HG02938 (cell line): ENCODE data around the gene TLK2.
A peak's percentile ranks its signal among the peaks of the same experiment; 100 is the strongest.

Experiments used
- ATAC-seq: cut with Tn5 transposase; IDR thresholded peaks from one replicate; pipeline ENCODE4 v1.9.1; 2021; ENCODE audit warnings: mild to moderate bottlenecking, moderate library complexity; ENCODE audit not compliant: unreplicated experiment

TLK2 gene

DNA sequence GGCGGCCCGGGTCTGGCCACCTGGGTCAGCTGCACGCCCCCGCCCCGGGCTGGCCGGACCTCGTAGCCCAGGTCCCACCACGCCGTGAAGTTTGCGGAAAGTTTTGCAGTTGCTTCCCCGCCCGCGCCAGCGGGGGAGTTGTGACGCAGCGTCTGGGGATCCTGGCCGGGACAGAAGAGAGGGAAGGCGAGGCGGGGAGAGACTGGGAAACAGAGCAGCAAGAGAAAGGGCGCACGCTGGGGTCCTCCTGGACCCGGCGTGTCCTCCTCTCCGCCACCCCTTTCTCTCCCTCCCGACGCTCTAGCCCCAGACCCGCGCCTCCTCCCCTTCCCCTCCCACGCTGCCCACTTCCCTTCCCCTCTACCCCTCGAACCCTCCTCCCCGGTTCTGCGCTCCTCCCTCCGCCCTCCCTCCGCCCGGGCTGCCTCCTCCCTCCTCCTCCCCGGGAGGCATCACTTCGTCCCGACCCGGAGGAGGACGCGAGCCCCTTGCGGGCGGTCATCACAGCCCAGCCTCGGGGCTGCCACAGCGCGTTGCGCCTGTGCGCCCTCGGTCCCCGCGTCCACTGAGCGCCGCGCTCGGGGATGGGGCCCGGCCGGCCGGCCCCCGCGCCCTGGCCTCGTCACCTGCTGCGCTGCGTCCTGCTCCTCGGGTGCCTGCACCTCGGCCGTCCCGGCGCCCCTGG is 148.7 kb downstream of the TLK2 start, which contains the start of gene MRC2:
Gene MRC2 (plus strand): TSS at position 452 of the 685 bp plus-strand sequence. CDS start 133 bp downstream, at position 585.
- ATAC-seq = peak; percentile 45

DNA sequence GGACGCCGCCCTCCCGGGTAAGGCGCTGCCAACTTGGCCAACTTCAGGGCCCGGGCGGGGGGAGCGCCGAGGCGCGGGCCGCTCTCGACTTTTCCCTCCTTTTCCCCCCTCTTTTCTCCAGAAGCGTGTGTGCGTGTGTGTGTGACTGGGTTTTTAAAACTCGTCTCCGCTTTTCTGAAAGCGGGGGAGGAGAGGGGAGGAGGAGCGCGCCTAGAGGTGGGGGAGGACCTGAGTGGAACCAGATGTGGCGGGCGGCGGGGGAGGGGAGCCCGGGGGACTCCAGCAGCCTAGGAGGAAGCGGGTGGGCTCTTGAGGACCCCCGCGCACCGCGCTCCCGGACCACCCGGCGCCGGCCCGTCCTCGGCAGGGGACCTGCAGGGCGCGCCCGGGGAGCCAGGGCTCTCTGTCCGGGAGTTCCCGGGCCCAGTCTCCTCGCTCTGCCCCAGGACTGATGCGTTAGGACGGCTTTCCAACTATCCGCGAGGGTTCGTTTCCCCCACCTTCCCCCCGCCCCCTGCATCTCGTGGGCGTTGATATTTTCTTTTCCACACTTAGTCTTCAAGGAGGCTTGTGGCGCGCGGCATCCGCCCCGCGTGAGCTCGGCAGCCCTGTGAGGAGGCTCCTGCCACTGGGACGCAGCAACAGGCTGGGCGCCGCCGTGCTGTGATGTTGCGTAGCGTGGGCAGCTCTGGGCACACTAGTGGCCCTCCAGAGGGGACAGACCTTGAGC is 149.4 kb downstream of the TLK2 start:
- ATAC-seq = peak; percentile 32

DNA sequence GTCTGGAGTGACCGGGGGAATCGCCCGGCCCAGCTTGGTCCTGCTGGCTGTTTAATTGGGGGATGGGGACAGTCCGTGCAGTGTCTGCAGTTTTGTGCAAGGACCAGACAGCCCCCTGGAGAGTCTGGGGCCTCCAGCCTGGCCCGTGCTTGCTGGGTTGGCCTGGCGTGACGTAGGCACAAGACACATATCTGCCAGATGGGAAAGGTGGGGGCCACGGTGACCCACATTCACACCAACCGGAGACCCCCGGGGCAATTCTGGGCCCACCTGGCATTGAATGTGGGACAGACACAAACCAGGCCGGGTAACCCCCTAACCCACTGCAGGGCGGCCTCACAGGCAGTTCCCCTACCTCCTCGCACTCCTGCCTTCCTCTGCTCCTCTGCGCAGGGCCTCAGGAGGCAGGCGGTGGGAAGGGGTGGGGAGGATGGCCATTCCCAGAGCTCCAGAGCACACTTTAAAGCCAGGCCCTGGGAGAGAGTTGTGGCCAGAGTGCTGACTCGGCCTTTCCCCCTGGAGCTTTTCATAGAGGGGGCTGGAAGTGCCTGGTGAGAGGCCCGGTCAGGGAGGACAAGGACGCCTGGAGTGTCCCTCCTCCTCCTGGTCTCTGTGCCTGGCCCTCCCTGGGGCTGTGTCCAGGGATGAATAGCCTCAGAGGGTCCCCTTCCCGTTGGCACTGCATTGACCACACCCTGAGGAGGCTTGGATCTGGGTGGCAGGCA is 150.4 kb downstream of the TLK2 start:
- no peak for ATAC-seq

DNA sequence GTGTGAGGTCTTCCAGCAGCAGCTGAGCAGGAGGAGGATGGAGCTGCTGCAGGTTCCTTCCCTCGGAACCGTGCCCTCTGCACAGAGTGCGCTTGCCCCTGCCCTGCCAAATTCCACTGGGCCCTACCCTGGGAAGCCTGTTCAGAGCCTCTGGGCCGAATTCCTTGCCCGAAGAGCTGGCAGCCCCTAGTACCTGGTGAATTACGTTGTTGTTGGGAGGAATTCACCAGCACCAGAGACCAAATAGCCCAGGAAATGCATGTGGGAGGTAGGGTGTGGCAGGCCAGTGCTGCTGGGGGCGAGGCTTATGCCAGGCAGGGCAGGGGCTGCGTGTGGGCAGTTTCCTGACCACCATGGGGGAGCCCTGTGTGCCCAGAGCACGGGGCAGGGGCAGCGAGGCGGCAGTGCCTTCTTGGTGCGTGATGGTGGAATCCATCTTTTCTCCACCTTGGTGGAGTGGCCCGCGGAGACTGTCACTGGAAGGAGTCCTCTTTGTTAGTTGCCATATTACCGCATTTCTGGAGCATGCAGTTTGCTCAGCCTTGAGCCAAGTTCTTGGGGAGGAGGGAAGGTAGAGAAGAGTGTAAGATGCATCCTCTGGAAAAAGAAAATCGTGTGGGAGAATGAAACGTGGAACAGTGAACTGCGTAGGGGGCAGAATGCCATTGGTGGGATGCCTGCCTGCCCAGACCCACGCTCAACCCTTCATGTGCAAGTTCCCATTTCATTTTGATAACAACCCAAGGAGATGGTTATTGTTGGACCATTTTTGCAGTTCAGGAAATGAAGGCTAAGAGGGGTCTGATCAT is 151.1 kb downstream of the TLK2 start:
- ATAC-seq = no peak

DNA sequence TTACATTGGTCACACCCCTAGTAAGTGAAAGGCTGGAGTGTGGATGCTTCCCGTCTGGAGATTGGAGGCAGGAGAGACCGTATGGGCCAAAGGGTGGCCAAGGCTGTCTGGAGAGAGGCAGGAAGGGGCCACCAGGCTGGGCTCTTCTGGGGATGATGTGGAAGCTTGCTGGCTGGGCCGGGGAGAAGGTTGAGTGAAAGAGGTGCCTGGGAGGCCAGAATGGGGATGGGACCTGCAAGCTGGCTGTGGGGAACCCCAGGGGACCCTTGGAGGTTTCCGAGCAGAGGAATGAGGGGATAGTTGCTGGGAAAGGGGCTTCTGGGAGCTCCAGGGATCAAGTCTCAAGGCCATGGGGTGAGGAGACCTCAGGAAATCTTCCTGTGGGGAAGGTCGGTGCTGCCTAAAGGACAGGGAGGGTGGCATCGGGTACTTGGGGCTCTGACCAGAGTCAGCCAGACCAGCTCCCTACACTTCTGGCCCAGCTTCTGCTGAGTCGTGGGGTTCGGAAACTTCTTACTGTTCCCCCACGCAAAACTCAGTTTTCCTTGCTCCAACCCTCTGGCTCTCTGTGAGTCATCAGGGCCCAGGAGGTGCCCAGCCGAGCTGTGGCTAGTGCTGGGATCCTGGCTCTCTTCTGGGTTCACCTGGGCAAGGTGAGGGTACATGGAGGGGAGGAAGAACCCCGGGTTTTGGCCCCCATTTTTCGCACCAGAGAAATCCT is 151.9 kb downstream of the TLK2 start:
- ATAC-seq = no peak

DNA sequence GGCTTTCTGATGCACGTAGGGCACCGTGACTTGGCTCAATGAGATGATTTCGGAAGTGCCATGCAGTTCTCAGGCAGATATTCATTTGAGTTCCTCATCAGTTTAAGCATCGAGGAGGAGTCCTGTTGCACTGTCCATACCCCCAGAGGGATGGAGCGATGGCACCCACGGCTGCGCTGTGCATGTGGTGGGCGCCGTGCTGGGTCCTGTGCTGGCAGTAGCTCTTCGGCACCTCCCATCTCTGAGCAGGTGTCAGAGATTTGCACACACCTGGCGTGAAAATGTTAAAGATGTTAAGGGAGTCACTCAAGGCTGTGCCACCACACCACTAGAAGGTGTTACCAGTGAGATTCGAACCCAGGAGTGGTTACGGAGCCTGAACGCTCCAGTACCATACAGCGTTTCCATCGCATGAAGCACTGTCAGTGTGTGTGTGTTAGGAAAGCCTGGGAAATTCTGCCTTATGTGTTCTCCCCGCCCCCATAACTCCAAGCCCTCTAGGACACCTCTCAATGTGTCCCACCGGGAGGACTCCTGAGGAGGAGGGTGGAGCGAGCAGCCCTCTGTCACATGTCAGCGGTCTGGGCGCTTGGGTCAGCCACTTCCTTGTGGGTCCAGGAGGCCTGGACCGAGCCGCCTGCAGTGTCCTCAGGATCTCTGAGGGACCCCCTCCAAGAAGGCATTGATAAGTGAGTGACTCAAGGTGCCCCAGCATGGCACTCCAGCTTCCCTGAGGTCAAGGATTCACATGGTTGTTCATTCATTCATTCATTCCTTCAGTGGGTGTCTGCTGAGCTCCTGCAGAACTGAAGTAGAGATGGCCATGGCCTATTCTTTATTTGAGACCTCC is 152.7 kb downstream of the TLK2 start:
- ATAC-seq = no peak

DNA sequence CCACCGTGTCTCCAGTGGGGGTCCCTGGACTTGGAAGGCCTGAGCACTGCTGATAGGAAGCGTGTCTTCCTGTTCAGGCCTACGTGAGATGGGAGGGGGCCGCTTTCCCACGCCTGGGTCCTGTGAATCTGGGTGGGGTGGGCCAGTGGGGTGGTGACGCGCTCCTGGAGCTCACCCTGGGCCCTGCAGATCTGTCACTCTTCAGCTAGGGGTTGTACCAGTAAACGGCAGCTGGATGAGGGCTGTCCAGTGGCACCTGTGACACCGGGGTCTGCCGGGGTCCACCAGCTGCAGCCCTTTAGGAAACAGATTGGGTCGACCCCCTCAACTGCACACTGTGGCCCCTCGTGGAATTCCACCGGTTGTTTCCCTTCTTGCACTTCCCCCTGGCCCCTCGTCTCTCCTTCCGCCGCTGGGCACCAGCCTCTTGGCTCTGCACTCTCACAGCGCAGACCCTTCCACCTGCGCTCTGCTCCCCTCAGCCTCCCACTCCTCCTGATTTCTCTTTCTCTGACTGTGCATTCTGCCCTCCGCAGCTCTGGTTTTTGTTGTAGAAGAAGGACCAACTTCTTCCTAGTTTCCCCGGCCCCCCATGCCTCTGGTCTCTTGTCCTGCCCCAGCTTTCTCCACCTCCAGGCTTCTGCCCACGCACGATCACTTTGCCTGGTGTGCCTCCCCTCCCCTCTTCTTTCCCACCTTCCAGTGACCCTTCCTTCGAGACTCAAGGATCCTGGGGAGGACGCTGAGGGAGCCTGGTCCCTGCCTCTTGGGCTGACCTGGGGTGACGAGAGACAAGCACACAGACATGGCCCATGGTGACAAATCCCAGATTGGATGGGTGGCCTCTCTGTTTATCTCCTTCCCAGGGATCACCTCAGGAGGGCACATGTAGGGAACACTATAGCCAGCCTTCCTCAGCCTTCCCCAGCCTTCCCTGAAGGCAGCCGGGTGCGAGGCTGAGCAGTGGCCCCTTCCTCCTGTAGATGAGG is 153.6 kb downstream of the TLK2 start:
- no peak for ATAC-seq

DNA sequence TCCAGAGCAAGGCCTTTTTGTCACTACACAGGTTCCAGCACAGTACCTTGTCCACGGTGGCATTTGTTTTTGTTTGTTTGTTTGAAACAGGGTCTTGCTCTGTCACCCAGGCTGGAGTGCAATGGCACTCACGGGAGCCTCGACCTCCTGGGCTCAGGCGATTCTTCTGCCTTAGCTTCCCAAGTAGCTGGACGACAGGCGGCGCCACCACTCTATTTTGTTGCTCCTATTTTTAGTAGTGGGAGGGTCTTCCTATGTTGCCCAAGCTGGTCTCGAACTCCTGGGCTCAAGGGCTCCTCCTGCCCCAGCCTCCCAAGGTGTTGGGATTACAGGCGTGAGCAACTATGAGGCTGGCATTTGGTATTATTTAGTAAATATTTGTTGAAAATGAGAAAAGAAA is 159.2 kb downstream of the TLK2 start:
- ATAC-seq = no peak

DNA sequence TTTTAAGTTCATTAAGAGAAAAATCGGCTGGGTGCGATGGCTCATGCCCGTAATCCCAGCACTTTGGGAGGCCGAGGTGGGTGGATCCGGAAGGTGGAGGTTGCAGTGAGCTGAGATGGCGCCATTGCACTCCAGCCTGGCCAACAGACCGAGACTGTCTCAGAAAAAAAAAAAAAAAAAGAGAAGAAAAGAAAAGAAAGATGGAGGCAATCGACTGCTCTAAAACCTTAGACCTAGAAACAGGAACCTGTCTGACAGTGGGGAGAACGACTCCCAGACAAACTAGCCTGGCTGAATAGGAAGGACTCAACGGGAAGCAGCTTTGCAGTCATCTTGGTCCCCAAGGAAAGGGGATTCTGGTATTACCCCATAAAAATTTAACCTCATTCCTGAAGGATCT is 162.5 kb downstream of the TLK2 start:
- ATAC-seq = no peak

DNA sequence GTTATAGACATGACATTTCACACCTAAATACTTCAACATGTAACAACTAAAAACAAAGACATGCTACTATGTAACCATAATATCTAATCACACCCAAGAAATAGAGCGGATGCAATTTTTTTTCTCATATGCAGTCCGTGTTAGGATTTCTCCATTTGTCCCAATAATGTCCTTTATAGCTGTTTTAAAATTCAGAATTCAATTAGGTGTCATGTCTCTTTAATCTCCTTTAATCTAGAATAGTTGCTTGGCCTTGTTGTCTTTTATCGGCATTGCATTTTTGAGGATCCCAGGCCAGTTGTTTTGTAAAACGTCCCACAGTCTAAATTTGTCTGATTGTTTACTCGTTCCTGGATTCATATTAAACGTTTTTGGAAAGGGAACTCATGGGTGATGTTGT is 163.3 kb downstream of the TLK2 start:
- no peak for ATAC-seq

DNA sequence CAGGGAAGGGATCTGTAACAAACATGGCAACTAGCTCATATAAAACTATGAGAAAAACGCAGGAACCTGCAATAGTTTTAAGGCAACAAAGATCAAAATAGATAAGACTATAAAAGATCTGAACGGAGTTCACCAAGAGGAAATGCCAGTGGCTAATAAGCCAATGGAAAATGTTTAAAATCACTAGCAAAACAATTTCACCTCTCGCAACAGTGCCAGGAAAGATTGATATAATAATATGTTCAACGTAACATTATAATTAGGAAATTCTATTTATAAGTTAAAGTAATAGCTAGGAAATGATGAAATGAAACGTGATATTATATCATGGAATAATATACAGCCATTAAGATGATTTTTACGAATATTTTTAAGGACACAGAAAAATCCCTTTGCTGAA is 164.9 kb downstream of the TLK2 start:
- no peak for ATAC-seq

DNA sequence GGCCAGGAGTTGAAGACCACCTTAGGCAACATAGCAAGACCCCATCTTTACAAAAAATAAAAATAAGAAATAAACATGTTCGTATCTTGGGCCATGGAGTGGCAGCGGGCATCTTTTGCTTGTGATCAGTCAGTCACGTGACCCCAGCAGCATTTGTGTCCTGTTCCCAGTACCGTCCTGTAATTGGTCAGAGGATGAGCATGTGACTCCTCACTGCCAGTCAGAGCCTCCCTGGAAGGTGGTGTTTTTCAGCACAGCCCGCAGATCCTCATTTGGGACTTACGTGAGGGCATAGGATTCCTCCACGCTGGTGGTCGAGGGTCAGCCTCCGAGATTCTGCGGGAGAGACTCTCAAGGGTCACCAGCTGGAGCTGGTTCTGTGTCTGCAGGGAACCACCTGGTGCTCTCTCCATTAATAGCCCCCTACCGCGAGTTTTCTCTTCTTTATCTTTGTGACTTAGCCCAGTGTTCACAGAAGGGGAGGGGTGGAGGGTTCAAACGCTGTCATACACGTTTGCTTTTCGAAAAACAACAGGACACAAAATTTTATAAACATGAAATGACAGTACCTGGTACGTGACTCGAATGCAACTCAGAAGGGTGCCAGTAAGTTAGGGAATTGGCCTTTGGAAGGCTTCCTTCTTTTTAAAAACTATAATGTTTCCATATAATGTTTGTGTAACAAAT is 166.0 kb downstream of the TLK2 start:
- ATAC-seq = no peak

DNA sequence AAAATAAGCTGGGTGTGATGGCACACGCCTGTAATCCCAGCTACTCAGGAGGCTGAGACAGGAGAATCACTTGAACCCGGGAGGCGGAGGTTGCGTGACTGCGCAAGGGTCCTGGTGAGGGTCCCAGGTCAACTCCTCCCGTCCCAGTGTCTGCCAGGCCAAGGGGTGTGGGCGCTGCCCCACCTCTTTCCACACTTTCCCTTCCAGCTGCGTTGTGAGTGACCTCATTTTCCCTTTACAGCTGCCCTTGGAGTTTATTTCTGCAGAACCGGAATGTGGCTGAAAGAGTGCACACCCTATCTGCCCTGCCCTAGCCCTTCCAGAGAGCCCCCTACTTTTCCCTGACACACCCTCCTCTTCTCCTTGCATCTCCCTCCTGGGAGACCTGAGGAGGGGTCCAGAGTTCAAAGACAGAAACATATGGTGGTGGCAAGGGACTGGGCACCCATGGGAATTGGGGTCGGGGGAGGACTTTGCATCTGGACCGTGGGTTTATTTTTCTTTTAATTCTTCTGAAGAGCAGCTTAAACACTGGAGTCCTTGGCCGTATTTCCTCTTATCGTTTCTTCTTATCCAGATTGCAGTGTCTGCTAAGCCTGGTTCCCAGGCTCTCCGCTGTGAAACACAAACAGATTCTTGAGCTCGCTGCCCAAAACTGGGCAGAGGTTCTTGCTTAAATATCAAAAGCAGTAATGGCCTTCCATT is 169.8 kb downstream of the TLK2 start:
- no peak for ATAC-seq

DNA sequence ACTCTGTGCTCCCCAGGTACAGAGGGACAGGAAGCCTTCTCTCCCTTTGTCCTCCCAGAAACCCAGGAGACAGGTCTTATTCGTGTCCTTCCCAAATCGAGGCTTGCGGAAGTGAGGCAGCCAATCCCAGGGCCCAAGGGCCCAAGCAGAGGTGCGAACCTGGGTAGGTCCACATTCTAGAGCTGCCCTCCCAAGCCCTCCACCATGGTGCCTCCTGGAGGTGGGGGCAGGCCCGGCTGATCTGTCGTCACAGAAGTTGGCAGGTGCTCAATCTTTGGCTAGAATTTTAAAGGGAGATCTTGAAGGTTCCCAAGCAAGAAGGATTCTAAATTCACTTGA is 170.3 kb downstream of the TLK2 start:
- no peak for ATAC-seq

DNA sequence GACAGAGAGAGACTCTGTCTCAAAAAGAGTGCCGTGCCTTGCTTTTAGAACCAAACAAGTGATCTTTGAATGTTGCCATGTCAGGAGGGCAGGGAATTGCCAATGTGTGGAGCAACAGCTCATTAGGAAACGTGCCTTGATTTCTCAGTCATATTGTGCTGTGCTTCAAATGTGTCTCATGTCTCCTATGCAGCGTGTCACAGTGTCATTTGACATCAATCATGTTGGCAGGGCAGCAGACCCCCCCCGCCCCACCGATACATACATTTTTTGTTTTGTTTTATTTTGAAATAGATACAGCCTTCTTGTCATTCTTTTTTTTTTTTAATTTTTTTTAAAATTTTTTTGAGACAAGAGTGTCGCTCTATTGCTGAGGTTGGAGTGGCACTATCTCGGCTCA is 170.9 kb downstream of the TLK2 start:
- ATAC-seq = no peak

DNA sequence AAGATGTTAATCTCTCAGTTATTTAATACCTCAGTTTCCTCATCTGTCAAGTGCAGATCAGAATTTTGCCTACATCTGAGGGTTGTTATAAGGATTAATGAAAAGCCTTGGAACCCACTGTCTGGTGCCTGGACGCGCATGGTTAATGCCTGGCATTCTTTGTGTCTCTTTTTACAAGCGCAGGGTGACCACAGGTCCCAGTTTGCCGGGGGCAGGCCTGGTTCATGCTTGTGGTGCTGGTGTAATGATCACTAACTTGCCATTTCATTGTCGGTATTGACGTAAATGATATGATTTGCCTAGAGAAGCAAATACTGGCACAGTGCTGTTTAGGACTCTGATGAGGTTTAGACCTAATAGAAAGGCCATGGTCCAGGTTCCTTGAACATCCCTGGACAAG is 172.0 kb downstream of the TLK2 start:
- ATAC-seq = no peak
